Activated T-cell treated with anti-CD3 and anti-CD28 coated beads, Interleukin-2, amount 50 U/mL, for 4 hours (primary cell): ENCODE results near the gene KIT. TPM values are rescaled to one million over a fixed set of nuclear protein-coding genes. Genes with fewer than 3 reads are reported as not detected.
A peak's percentile ranks its signal among the peaks of the same experiment; 100 is the strongest.

Experiments
- ATAC-seq, 2 donors: fragments of 200-7000 bp; cut with Tn5 transposase; one replicate each; pipeline ENCODE4 v1.10.0; 2021
- DNase-seq: peaks from one replicate; pipeline ENCODE4 v3.0.0-alpha.2; 2020
- H3K27me3 Mint-ChIP-seq: one replicate; pipeline ENCODE4 v1.8.0; 2021; ENCODE audit warnings: low read depth, mixed read lengths
- H3K36me3 Mint-ChIP-seq: one replicate; pipeline ENCODE4 v1.8.0; 2022; ENCODE audit warnings: mixed read lengths; ENCODE audit not compliant: insufficient read depth
- H3K4me1 Mint-ChIP-seq: one replicate; pipeline ENCODE4 v1.8.0; 2021; ENCODE audit warnings: low read depth, mixed read lengths
- H3K4me3 Mint-ChIP-seq: one replicate; pipeline ENCODE4 v1.8.0; 2021; ENCODE audit warnings: mild to moderate bottlenecking, moderate library complexity, mixed read lengths
- H3K9me3 Mint-ChIP-seq: one replicate; pipeline ENCODE4 v1.8.0; 2021; ENCODE audit warnings: mixed read lengths
- total RNA-seq, 3 donors: library from RNA; stranded (reverse); gene quantifications; one replicate each; pipeline ENCODE4 v1.2.1, GENCODE V29; 2021

Gene KIT
- total RNA-seq, 3 donors from 2014 or later = 0.28 to 0.65 (median 0.32) TPM

DNA sequence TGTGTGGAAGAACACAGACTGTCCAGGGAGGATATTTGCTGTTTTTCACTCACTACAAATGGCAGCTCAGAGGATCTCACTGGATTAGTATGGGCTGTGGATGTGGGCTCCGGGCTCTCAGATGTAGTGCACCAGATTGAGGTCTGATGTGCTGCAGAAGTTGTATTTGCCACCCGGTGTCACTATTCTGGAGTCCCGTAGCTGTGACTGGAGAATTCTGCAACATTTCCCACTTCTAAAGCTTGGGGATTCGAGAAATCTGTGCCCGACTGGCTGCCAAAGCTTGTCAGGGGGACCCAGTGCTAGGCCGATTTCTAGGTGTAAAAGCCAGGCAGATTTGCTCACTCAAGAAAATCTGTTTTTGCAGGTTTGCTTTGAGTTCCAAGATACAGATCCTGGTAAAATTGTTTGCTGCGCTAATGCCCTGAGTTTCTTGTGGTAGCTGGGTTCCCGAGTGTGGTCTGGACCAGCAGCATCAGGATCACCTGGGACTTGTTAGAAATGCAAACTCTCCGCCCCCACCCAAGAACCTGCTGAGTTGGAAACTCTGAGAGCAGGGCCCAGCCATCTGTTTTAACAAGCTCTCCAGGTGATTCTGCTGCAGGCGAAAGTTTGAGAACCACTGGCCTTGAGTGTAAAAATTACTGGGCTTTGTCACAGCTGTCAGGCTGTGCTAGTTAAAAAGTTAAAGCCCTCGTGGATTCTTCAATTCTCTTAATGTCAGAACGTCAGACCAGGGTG is 18.1 kb downstream of the KIT start:
- DNase-seq = no peak
- peaks cover 7% of the 10 kb centered on the region for H3K27me3 Mint-ChIP-seq
- no peaks in the 10 kb centered on the region for H3K36me3 Mint-ChIP-seq
- H3K9me3 Mint-ChIP-seq = no peaks in the 10 kb centered on the region
- H3K4me1 Mint-ChIP-seq = no peaks in the 10 kb centered on the region
- H3K4me3 Mint-ChIP-seq = no peak overlapping the region
- ATAC-seq = no peak

DNA sequence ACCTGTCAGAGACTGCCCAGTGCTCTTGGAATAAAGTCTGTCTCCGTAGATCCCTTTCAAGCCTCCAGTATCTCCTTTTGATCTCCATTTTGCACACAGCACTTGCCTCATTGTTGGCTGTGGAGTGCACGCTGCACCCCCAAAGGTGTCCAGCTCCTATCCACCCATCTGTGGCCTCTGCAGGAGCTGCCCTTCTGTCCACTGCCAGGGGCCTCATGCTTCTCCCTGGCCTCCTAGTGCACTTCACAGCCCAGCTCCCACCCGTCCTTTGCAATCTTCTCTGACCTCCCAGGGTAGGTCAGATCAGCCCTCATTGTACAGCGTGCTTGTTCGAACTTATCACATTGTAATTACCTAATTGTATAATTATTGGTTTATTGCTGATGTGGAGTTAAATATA is 18.9 kb downstream of the KIT start:
- H3K9me3 Mint-ChIP-seq = no peaks in the 10 kb centered on the region
- DNase-seq = no peak
- ATAC-seq = no peak
- H3K4me3 Mint-ChIP-seq = no peak overlapping the region
- no peaks in the 10 kb centered on the region for H3K4me1 Mint-ChIP-seq
- peaks cover 7% of the 10 kb centered on the region for H3K27me3 Mint-ChIP-seq
- H3K36me3 Mint-ChIP-seq = no peaks in the 10 kb centered on the region

DNA sequence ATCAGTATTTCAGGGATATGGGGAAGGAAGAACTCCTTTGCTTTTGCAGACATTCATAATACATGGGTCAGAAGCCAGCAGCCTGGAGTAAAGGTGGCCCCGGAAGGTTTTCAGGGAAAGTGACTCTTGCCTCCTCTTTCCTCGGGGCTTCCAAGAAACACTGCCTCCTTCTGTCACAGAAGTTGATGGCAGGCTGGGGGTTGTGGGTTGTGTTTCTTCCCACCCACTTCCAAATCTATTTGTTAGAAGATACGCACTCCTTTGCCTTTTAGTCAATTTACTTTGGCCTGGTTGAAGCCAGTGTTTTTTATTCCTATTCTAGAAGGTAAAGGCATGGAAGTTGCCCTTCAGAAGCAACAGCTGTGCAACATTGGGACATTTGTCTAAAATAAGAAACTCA is 19.7 kb downstream of the KIT start:
- Mint-ChIP-seq H3K4me1 (no peaks in the 10 kb centered on the region), H3K27me3 (peaks cover 7% of the 10 kb centered on the region), H3K9me3 (no peaks in the 10 kb centered on the region), H3K36me3 (no peaks in the 10 kb centered on the region), H3K4me3 (no peak overlapping the region)
- DNase-seq (no peak), ATAC-seq (no peak)

- Mint-ChIP-seq H3K9me3 (no peaks in the 10 kb centered on the region), H3K4me1 (no peaks in the 10 kb centered on the region), H3K4me3 (no peak overlapping the region), H3K36me3 (no peaks in the 10 kb centered on the region), H3K27me3 (peaks cover 7% of the 10 kb centered on the region)
- DNase-seq (no peak), ATAC-seq (no peak)
These were observed 20.3 kb downstream of the KIT start for GRCh38 chr4:54677853-54678650.

GRCh38 chr4:54678826-54679225 is 21.1 kb downstream of the KIT start:
- Mint-ChIP-seq H3K36me3 (no peaks in the 10 kb centered on the region), H3K9me3 (no peaks in the 10 kb centered on the region), H3K4me1 (peaks cover 4% of the 10 kb centered on the region), H3K27me3 (peaks cover 7% of the 10 kb centered on the region), H3K4me3 (no peak overlapping the region)
- DNase-seq (no peak), ATAC-seq (no peak)

DNA sequence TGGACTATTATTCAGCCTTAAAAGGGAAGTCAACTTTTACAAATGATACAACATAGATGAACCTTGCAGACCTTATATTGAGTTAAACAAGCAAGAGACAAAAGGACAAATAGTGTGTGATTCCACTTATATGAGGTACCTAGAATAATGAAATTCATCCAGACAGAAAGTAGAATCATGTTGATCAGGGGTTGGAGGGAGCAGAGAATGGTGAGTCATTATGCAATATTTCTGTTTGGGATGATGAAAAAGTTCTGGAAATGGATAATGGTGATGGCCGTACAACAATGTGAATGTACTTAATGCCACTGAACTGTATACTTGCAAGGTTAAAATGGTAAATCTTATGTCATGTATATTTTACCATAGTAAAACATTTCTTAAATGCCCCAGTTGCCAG is 22.1 kb downstream of the KIT start:
- no peaks in the 10 kb centered on the region for H3K36me3 Mint-ChIP-seq
- H3K4me3 Mint-ChIP-seq = no peak overlapping the region
- H3K9me3 Mint-ChIP-seq = no peaks in the 10 kb centered on the region
- DNase-seq (no peak), ATAC-seq (no peak)
- H3K27me3 Mint-ChIP-seq = peaks cover 7% of the 10 kb centered on the region
- peaks cover 13% of the 10 kb centered on the region for H3K4me1 Mint-ChIP-seq

GRCh38 chr4:54683616-54684346 is 26.0 kb downstream of the KIT start:
- H3K9me3 Mint-ChIP-seq = no peaks in the 10 kb centered on the region
- H3K27me3 Mint-ChIP-seq = no peaks in the 10 kb centered on the region
- H3K4me3 Mint-ChIP-seq = peak overlapping the region; percentile 19
- peak; percentile 42 for DNase-seq
- ATAC-seq = peak; percentile 35 to 73
- peaks cover 24% of the 10 kb centered on the region for H3K4me1 Mint-ChIP-seq
- no peaks in the 10 kb centered on the region for H3K36me3 Mint-ChIP-seq

DNA sequence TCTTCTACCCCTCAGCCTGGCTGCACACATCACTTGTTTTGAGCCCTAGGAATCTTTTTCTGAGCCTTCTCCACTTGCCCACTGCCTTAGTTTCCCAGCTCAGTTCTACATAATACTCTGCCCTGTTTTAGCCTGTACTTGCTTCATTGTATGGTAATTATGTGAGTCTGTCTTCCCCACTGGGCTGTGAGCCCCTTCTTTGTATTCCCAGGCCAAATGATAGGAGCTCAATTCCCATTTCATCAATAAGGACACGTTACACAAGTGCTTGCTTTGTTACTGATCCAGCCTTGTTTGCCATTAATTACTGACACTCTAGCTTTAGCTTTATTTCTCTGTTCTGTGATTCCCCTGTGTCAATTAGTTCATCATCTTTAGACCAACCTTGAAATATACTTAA is 28.1 kb downstream of the KIT start:
- Mint-ChIP-seq H3K9me3 (no peaks in the 10 kb centered on the region), H3K4me3 (no peak overlapping the region), H3K36me3 (no peaks in the 10 kb centered on the region), H3K27me3 (no peaks in the 10 kb centered on the region), H3K4me1 (peaks cover 24% of the 10 kb centered on the region)
- ATAC-seq (no peak), DNase-seq (no peak)

DNA sequence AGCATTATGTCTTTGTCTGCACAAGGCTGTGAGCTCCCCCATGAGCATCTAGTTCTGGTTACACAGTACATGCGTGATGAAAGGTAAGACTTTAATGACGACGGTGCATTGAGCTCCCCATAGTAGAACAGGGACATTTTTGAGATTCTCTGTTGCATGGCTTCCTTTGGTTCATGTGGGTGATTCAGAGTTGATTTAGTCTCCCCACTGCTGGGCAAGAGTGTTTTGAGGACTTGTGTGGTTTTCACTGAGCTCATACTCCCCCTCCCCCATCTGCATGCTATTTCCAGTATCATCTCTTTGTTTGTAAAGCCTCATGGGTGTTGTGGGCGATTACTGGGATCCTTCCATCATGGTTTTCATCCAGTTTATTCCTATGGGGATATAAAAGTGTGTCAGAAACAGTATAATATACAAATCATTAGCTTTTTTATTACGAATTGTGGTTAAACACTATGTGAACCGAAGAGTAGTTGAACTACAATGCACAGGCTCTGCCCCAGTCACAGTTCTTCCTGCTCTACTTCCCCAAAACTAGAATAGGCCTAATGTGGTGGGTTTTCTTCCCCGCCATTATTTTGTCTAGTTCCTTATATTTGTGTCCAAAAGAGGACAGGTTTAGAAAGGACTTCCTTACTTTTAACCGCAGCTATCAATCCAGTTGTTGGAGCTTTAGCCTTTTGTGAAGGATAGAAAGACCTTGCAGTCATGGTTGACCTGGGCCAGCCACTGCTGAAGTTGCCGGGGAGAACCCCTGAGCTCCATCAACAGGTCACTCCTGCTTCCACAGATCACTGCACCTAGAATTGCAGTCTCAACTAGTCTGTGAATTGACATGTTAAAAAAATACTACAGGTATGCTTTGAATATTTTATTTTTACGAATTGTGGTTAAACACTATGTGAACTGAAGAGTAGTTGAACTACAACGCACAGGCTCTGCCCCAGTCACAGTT is 30.4 kb downstream of the KIT start:
- no peak for ATAC-seq
- Mint-ChIP-seq H3K4me3 (no peak overlapping the region), H3K9me3 (no peaks in the 10 kb centered on the region), H3K4me1 (peaks cover 24% of the 10 kb centered on the region), H3K27me3 (no peaks in the 10 kb centered on the region), H3K36me3 (no peaks in the 10 kb centered on the region)
- no peak for DNase-seq

DNA sequence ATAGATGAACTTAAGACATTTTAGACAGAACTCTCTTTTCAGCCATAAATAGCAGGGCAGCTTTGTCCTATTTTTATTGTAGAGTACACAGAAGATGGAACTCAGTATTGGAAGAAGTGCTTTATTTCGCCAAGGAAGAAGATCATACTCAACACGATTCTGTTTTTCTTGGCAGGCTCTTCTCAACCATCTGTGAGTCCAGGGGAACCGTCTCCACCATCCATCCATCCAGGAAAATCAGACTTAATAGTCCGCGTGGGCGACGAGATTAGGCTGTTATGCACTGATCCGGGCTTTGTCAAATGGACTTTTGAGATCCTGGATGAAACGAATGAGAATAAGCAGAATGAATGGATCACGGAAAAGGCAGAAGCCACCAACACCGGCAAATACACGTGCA is 37.6 kb downstream of the KIT start:
- no peaks in the 10 kb centered on the region for H3K9me3 Mint-ChIP-seq
- ATAC-seq (no peak), DNase-seq (no peak)
- no peaks in the 10 kb centered on the region for H3K27me3 Mint-ChIP-seq
- H3K36me3 Mint-ChIP-seq = no peaks in the 10 kb centered on the region
- H3K4me1 Mint-ChIP-seq = no peaks in the 10 kb centered on the region
- H3K4me3 Mint-ChIP-seq = no peak overlapping the region

- ATAC-seq (no peak), DNase-seq (no peak)
- no peaks in the 10 kb centered on the region for H3K4me1 Mint-ChIP-seq
- H3K27me3 Mint-ChIP-seq = no peaks in the 10 kb centered on the region
- no peaks in the 10 kb centered on the region for H3K9me3 Mint-ChIP-seq
- no peak overlapping the region for H3K4me3 Mint-ChIP-seq
- no peaks in the 10 kb centered on the region for H3K36me3 Mint-ChIP-seq
These were observed 38.0 kb downstream of the KIT start for GRCh38 chr4:54695788-54696187.

- DNase-seq (no peak), ATAC-seq (no peak)
- Mint-ChIP-seq H3K9me3 (no peaks in the 10 kb centered on the region), H3K27me3 (no peaks in the 10 kb centered on the region), H3K4me3 (no peak overlapping the region), H3K36me3 (no peaks in the 10 kb centered on the region), H3K4me1 (no peaks in the 10 kb centered on the region)
These were observed 38.9 kb downstream of the KIT start for GRCh38 chr4:54696649-54697048.

DNA sequence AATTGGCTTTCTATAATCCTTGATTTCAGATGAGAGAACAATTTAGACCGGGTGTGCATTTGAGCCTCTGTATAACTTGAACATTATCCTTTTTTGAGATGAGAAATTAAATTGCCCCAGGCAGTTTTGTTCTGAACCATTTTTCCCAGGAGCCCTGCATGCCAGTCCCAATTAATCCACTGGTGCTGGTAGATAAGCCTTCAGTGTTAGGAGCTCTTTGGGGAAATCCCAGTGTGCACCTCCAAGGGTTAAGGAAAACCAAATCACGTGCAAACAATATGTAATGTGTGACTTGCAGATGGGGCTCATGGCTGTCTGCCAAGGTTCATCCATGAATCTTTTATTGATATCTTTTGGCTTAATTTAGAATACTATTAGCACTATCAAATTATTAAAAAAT is 43.2 kb downstream of the KIT start:
- DNase-seq (no peak), ATAC-seq (no peak)
- H3K9me3 Mint-ChIP-seq = no peaks in the 10 kb centered on the region
- H3K4me3 Mint-ChIP-seq = no peak overlapping the region
- no peaks in the 10 kb centered on the region for H3K4me1 Mint-ChIP-seq
- peaks cover 1% of the 10 kb centered on the region for H3K27me3 Mint-ChIP-seq
- no peaks in the 10 kb centered on the region for H3K36me3 Mint-ChIP-seq

DNA sequence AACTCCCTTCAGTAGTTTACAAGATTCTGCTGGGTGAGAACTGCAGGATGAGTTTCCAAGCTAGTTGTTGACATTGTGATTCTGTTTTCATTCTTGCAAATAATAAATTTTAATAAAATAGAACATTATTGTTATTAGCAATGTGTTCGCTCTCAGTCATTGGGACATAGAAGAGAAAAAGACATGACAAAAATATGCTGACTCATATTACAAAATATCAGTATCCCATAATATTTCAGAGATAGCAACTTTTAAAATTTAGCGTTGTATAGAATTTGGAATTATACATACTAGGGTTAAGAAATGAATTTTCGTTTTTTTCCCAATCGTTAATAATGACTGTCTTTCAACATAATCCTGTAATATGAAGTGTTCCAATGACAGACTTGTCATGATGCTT is 45.4 kb downstream of the KIT start:
- peaks cover 4% of the 10 kb centered on the region for H3K4me1 Mint-ChIP-seq
- peaks cover 8% of the 10 kb centered on the region for H3K27me3 Mint-ChIP-seq
- H3K9me3 Mint-ChIP-seq = no peaks in the 10 kb centered on the region
- H3K4me3 Mint-ChIP-seq = no peak overlapping the region
- H3K36me3 Mint-ChIP-seq = no peaks in the 10 kb centered on the region
- DNase-seq (no peak), ATAC-seq (no peak)
